T-helper 2 cell treated with Interferon-gamma antibody and Interleukin-4, amounts not matched to agents 5 μg/mL and 100 μg/mL, for 36 hours (primary cell): ENCODE data around the gene SIRT7.

Experiments used
- DNase-seq: peaks from one replicate; pipeline ENCODE4 v3.0.0; 2021; ENCODE audit warnings: low spot score
- H3K27ac Mint-ChIP-seq: one replicate; pipeline ENCODE4 v1.8.0; 2021; ENCODE audit warnings: mild to moderate bottlenecking, mixed read lengths
- H3K27me3 Mint-ChIP-seq: one replicate; pipeline ENCODE4 v1.8.0; 2021; ENCODE audit warnings: low read depth, mixed read lengths
- H3K36me3 Mint-ChIP-seq: one replicate; pipeline ENCODE4 v1.8.0; 2021; ENCODE audit warnings: low read depth, mixed read lengths
- H3K4me1 Mint-ChIP-seq: one replicate; pipeline ENCODE4 v1.8.0; 2021; ENCODE audit warnings: low read depth, mixed read lengths
- H3K4me3 Mint-ChIP-seq: one replicate; pipeline ENCODE4 v1.8.0; 2022; ENCODE audit warnings: mild to moderate bottlenecking, moderate library complexity, mixed read lengths
- H3K9me3 Mint-ChIP-seq: one replicate; pipeline ENCODE4 v1.8.0; 2021; ENCODE audit warnings: mixed read lengths

Gene SIRT7

GRCh38 chr17:81911277-81911961 is 6.6 kb downstream of the SIRT7 start, which contains the start of gene PCYT2:
PCYT2 (minus strand) TSS chr17:81911399; CDS start chr17:81911355, 44 bp downstream.
- no peaks in the 10 kb centered on the region for H3K9me3 Mint-ChIP-seq
- peak within 1 kb of the TSS; percentile 75 for H3K27ac Mint-ChIP-seq
- peak within 1 kb of the TSS; percentile 87 for H3K4me3 Mint-ChIP-seq
- peak; percentile 91 for DNase-seq
- H3K27me3 Mint-ChIP-seq = no peaks in the 10 kb centered on the region
- peaks cover 16% of the 10 kb centered on the region for H3K4me1 Mint-ChIP-seq
- peaks cover 34% of the 10 kb centered on the region for H3K36me3 Mint-ChIP-seq

GRCh38 chr17:81910840-81911276 is 7.1 kb downstream of the SIRT7 start:
- DNase-seq = no peak
- Mint-ChIP-seq H3K4me1 (peaks cover 13% of the 10 kb centered on the region), H3K27ac (peak overlapping the region; percentile 75), H3K4me3 (peak overlapping the region; percentile 87), H3K9me3 (no peaks in the 10 kb centered on the region), H3K36me3 (peaks cover 34% of the 10 kb centered on the region), H3K27me3 (no peaks in the 10 kb centered on the region)

- H3K4me1 Mint-ChIP-seq = peaks cover 13% of the 10 kb centered on the region
- H3K9me3 Mint-ChIP-seq = no peaks in the 10 kb centered on the region
- DNase-seq = no peak
- H3K27me3 Mint-ChIP-seq = no peaks in the 10 kb centered on the region
- peak overlapping the region; percentile 75 for H3K27ac Mint-ChIP-seq
- peaks cover 30% of the 10 kb centered on the region for H3K36me3 Mint-ChIP-seq
- peak overlapping the region; percentile 87 for H3K4me3 Mint-ChIP-seq
Observed at GRCh38 chr17:81909966-81910839, 7.8 kb downstream of the SIRT7 start.

GRCh38 chr17:81909231-81909630 is 8.7 kb downstream of the SIRT7 start:
- H3K4me1 Mint-ChIP-seq = peaks cover 13% of the 10 kb centered on the region
- H3K9me3 Mint-ChIP-seq = no peaks in the 10 kb centered on the region
- peak overlapping the region; percentile 38 for H3K4me3 Mint-ChIP-seq
- no peak for DNase-seq
- no peak overlapping the region for H3K27ac Mint-ChIP-seq
- peaks cover 25% of the 10 kb centered on the region for H3K36me3 Mint-ChIP-seq
- no peaks in the 10 kb centered on the region for H3K27me3 Mint-ChIP-seq

- no peaks in the 10 kb centered on the region for H3K27me3 Mint-ChIP-seq
- H3K4me3 Mint-ChIP-seq = no peak overlapping the region
- no peak for DNase-seq
- peaks cover 13% of the 10 kb centered on the region for H3K4me1 Mint-ChIP-seq
- H3K9me3 Mint-ChIP-seq = no peaks in the 10 kb centered on the region
- H3K36me3 Mint-ChIP-seq = peaks cover 24% of the 10 kb centered on the region
- H3K27ac Mint-ChIP-seq = no peak overlapping the region
Observed at GRCh38 chr17:81908793-81909192, 9.2 kb downstream of the SIRT7 start.

GRCh38 chr17:81907219-81908145 is 10.5 kb downstream of the SIRT7 start:
- H3K4me1 Mint-ChIP-seq = peaks cover 8% of the 10 kb centered on the region
- H3K36me3 Mint-ChIP-seq = peaks cover 15% of the 10 kb centered on the region
- no peak overlapping the region for H3K27ac Mint-ChIP-seq
- H3K27me3 Mint-ChIP-seq = no peaks in the 10 kb centered on the region
- DNase-seq = no peak
- no peaks in the 10 kb centered on the region for H3K9me3 Mint-ChIP-seq
- no peak overlapping the region for H3K4me3 Mint-ChIP-seq

- Mint-ChIP-seq H3K4me1 (peaks cover 8% of the 10 kb centered on the region), H3K4me3 (no peak overlapping the region), H3K27me3 (no peaks in the 10 kb centered on the region), H3K27ac (no peak overlapping the region), H3K9me3 (no peaks in the 10 kb centered on the region), H3K36me3 (peaks cover 9% of the 10 kb centered on the region)
- no peak for DNase-seq
Observed at GRCh38 chr17:81906476-81907218, 11.3 kb downstream of the SIRT7 start.

- peaks cover 4% of the 10 kb centered on the region for H3K27me3 Mint-ChIP-seq
- H3K36me3 Mint-ChIP-seq = peaks cover 12% of the 10 kb centered on the region
- no peak overlapping the region for H3K27ac Mint-ChIP-seq
- H3K9me3 Mint-ChIP-seq = no peaks in the 10 kb centered on the region
- DNase-seq = no peak
- peaks cover 8% of the 10 kb centered on the region for H3K4me1 Mint-ChIP-seq
- H3K4me3 Mint-ChIP-seq = no peak overlapping the region
Observed at GRCh38 chr17:81905993-81906392, 12.0 kb downstream of the SIRT7 start.

GRCh38 chr17:81905424-81905875 is 12.5 kb downstream of the SIRT7 start:
- H3K27me3 Mint-ChIP-seq = peaks cover 6% of the 10 kb centered on the region
- no peak overlapping the region for H3K27ac Mint-ChIP-seq
- H3K4me3 Mint-ChIP-seq = no peak overlapping the region
- peaks cover 10% of the 10 kb centered on the region for H3K4me1 Mint-ChIP-seq
- H3K9me3 Mint-ChIP-seq = no peaks in the 10 kb centered on the region
- peaks cover 17% of the 10 kb centered on the region for H3K36me3 Mint-ChIP-seq
- no peak for DNase-seq

- Mint-ChIP-seq H3K27ac (no peak overlapping the region), H3K4me1 (peaks cover 6% of the 10 kb centered on the region), H3K9me3 (no peaks in the 10 kb centered on the region), H3K36me3 (peaks cover 21% of the 10 kb centered on the region), H3K27me3 (peaks cover 6% of the 10 kb centered on the region), H3K4me3 (no peak overlapping the region)
- DNase-seq = no peak
Observed at GRCh38 chr17:81904600-81905423, 13.2 kb downstream of the SIRT7 start.

- Mint-ChIP-seq H3K9me3 (no peaks in the 10 kb centered on the region), H3K4me1 (peaks cover 2% of the 10 kb centered on the region), H3K36me3 (peaks cover 22% of the 10 kb centered on the region), H3K27me3 (peaks cover 6% of the 10 kb centered on the region), H3K4me3 (no peak overlapping the region), H3K27ac (no peak overlapping the region)
- no peak for DNase-seq
Observed at GRCh38 chr17:81903896-81904599, 13.9 kb downstream of the SIRT7 start.

- DNase-seq = no peak
- Mint-ChIP-seq H3K36me3 (peaks cover 22% of the 10 kb centered on the region), H3K9me3 (no peaks in the 10 kb centered on the region), H3K27ac (no peak overlapping the region), H3K4me1 (peaks cover 2% of the 10 kb centered on the region), H3K4me3 (no peak overlapping the region), H3K27me3 (peaks cover 6% of the 10 kb centered on the region)
Observed at GRCh38 chr17:81903415-81903831, 14.6 kb downstream of the SIRT7 start.
